T-helper 17 cell (primary cell): ENCODE results near the gene FKBP6. TPM values are rescaled to one million over a fixed set of nuclear protein-coding genes. Genes with fewer than 3 reads are reported as not detected.
"Not testable (repeated sequence)": the region's sequence is repeated elsewhere in the genome, so short reads cannot be mapped to it uniquely, and the experiment has no call there.

Experiments
- ATAC-seq: fragments of 150-1000 bp; cut with Tn5 transposase; 2 replicates; pipeline ENCODE4 v1.10.0; 2021; ENCODE audit warnings: mild to moderate bottlenecking, moderate library complexity
- DNase-seq, 3 donors: peaks; one replicate each; pipeline versions ENCODE4 v3.0.0 to v3.0.0-alpha.2; 2020 to 2021
- H3K9me3 ChIP-seq: one replicate; pipeline ENCODE4 v1.7.0; 2013; ENCODE audit warnings: low read length, mild to moderate bottlenecking; ENCODE audit not compliant: control insufficient read depth, poor library complexity, severe bottlenecking
- H3K27ac Mint-ChIP-seq: one replicate; pipeline ENCODE4 v1.8.0; 2022; ENCODE audit warnings: mild to moderate bottlenecking, moderate library complexity, mixed read lengths
- H3K27me3 Mint-ChIP-seq: one replicate; pipeline ENCODE4 v1.8.0; 2022; ENCODE audit warnings: mixed read lengths
- H3K36me3 Mint-ChIP-seq: one replicate; pipeline ENCODE4 v1.8.0; 2022; ENCODE audit warnings: low read depth, mixed read lengths
- H3K4me1 Mint-ChIP-seq: one replicate; pipeline ENCODE4 v1.8.0; 2022; ENCODE audit warnings: mild to moderate bottlenecking, mixed read lengths
- H3K4me3 Mint-ChIP-seq: one replicate; pipeline ENCODE4 v1.8.0; 2022; ENCODE audit warnings: mild to moderate bottlenecking, moderate library complexity, mixed read lengths
- total RNA-seq, 4 donors: library from RNA in 2 of 4; stranded (reverse) in 2 of 4; gene quantifications; one replicate each; pipeline ENCODE4 v1.2.3 and lab custom pipeline; 2022 to 2026

Gene FKBP6
- total RNA-seq, 2 donors from 2014 or later: not detected

DNA sequence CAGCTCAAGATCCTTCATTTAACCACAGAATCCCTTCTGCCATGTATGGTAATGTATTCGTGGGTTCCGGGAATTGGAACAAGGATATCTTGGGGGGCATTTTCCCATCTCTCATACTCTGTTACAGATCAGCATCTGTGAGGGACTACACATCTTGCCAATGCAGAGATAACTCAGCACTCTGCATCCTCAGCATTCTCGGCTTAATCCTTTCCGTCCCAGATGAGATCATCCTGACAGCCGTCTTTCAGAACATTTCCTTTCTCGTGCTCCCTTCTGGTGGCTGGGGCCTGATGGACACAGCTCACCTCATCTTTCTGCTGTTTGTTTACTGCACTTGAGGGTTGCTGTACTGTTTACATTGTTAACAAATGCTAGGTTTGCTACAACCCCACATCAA, 25.3 kb downstream of the FKBP6 start:
- Mint-ChIP-seq H3K4me1 (no peaks in the 10 kb centered on the region), H3K27me3 (peaks cover 15% of the 10 kb centered on the region), H3K27ac (no peak overlapping the region), H3K36me3 (no peaks in the 10 kb centered on the region), H3K4me3 (no peak overlapping the region)
- DNase-seq (no peak), ATAC-seq (no peak)
- H3K9me3 ChIP-seq: no peaks in the 10 kb centered on the region

DNA sequence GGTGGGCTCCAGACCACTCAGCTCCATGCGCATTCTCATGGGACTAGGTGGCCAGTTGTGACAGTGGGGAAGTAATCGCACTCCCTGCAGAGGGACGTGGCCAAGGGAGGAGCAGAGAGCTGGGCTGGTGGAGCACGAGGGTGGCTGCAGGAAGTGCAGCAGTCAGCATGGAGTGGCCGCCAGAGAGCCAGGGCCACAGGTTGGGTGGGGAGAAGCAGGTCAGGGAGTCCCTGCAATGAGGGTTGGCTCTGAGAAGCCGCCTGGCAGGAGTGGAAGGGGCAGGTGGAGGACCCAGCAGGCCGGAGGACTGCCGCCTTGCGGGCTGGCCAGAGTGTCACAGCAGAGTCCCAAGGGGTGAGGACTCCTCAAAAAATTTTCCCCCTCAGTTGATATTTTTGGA, 26.2 kb downstream of the FKBP6 start:
- DNase-seq: no peak
- Mint-ChIP-seq H3K4me1 (no peaks in the 10 kb centered on the region), H3K27ac (peak overlapping the region; percentile 29), H3K27me3 (peaks cover 13% of the 10 kb centered on the region), H3K36me3 (no peaks in the 10 kb centered on the region), H3K4me3 (no peak overlapping the region)
- ATAC-seq: no peak
- H3K9me3 ChIP-seq: no peaks in the 10 kb centered on the region

DNA sequence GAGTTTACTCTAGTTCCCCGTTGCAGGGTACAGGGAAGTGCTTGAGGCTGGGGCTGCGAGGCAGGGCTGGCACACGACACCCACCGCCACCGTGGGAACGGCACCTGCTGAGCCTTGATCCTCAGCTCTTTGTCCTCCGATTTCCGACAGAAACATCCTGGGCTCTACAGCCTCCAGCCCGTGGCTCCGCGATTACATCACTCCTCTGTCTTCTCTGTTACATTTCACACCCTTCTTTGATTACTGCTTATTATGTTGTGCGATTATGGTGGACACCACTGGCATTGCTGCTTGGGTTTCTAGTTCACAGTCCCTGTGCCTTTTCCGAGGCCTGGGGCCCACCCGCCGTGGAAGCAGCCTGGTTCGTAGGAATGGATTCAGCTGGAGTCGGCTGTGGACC, 26.9 kb downstream of the FKBP6 start:
- no peaks in the 10 kb centered on the region for H3K9me3 ChIP-seq
- H3K4me3 Mint-ChIP-seq: no peak overlapping the region
- H3K4me1 Mint-ChIP-seq: no peaks in the 10 kb centered on the region
- DNase-seq (no peak), ATAC-seq (no peak)
- peaks cover 19% of the 10 kb centered on the region for H3K27me3 Mint-ChIP-seq
- peaks cover 3% of the 10 kb centered on the region for H3K36me3 Mint-ChIP-seq
- H3K27ac Mint-ChIP-seq: peak overlapping the region; percentile 11

DNA sequence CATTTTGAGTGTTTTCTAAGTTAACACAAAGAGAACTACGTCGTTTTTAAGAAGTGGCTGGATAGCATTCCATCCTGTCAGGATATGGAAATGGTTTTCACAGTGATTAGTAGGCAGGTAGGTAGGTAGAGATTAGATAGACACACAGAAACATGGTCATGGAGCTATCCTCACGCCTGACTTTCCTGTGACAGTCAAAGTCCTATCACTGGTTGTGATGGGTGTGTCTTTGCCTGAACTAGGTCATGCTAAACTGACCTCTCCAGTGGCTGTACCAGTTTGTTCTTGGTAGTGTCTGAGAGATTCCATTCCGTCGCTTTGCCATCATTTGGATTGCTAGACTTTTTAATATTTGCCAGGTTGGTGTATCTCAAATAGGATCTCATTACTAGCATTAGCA, 28.2 kb downstream of the FKBP6 start:
- Mint-ChIP-seq H3K36me3 (peaks cover 3% of the 10 kb centered on the region), H3K4me1 (no peaks in the 10 kb centered on the region), H3K27me3 (peaks cover 27% of the 10 kb centered on the region), H3K4me3 (no peak overlapping the region), H3K27ac (no peak overlapping the region)
- ATAC-seq (no peak), DNase-seq (no peak)
- no peaks in the 10 kb centered on the region for H3K9me3 ChIP-seq

DNA sequence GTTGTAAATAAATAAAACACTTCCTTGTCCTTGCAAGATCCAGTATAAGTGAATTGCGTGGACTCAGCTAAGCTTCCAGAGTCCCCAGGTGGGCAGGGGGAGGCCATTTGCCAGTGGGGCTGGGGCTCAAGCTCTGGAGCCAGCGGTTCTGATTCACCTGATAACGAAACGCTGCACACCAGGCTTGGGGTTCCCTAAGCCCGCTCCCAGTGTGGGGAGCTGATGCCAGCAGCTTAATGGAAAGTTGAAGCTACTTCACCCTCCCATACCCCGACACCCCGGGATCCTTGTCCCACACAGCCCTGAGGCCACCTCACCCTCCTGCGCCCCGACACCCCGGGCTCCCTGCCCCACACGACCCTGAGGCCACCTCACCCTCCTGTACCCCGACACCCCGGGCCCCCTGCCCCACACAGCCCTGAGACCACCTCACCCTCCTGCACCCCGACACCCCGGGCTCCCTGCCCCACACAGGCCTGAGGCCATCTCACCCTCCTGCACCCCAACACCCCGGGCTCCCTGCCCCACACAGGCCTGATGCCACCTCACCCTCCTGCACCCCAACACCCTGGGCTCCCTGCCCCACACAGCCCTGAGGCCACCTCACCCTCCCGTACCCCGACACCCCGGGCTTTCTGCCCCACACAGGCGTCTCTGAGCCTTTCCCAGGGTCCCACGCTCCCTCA, 30.8 kb downstream of the FKBP6 start:
- no peak for DNase-seq
- H3K27me3 Mint-ChIP-seq: peaks cover 39% of the 10 kb centered on the region
- H3K9me3 ChIP-seq: no peaks in the 10 kb centered on the region
- H3K27ac Mint-ChIP-seq: no peak overlapping the region
- no peak for ATAC-seq
- peaks cover 4% of the 10 kb centered on the region for H3K36me3 Mint-ChIP-seq
- H3K4me1 Mint-ChIP-seq: no peaks in the 10 kb centered on the region
- no peak overlapping the region for H3K4me3 Mint-ChIP-seq

DNA sequence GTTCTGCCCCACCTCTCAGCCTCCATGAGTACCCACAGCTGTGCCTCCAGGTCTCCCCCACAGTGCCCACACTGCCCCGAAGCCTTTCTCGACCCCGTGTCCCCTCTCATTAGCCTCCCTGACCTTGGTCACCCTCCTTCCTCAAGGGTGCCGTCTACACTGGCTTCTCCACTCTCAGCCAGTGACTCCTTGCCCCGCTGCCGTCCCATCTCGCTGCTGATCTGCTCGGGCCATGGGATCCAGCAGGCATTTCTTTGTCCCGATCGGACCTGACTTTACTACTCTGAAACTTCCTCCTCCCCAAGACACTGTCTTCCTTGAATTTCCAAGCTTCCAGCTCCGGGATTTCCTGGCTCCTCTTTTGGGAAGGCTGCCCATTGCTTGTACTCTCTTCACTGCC, 31.3 kb downstream of the FKBP6 start:
- no peak for DNase-seq
- peaks cover 4% of the 10 kb centered on the region for H3K36me3 Mint-ChIP-seq
- H3K27me3 Mint-ChIP-seq: peaks cover 39% of the 10 kb centered on the region
- no peak overlapping the region for H3K4me3 Mint-ChIP-seq
- no peak overlapping the region for H3K27ac Mint-ChIP-seq
- no peaks in the 10 kb centered on the region for H3K4me1 Mint-ChIP-seq
- ATAC-seq: no peak
- no peaks in the 10 kb centered on the region for H3K9me3 ChIP-seq

DNA sequence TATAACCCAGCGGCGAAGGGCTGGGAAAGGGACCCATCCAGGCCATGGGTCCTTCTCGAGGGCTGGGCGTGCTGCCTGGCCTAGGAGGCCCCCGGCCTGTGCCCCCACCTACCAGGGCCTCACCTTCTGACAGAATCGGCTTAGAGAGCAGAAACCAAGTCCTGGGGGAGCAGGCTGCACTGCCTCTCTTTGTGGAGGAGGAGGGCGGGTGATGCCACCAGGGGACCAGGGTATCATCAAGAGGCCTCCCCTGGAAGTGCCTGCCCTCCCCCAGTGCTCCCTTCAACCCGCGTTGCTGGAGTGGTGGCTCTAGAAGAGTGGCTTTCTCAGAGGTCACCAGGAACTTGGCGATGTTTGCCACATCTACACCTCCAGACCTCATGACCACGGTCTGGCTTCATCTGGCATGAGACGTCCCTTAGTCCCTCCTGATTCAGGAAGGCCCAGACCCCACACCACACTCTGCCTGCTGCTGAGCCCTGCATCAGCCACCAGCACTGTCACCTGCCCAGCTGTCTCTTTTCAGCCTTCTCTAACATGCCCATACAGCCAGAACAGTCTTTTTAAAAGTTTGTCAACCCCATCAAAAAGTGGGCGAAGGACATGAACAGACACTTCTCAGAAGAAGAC, 31.9 kb downstream of the FKBP6 start:
- no peak for DNase-seq
- H3K4me3 Mint-ChIP-seq: no peak overlapping the region
- no peak overlapping the region for H3K27ac Mint-ChIP-seq
- peaks cover 38% of the 10 kb centered on the region for H3K27me3 Mint-ChIP-seq
- no peak for ATAC-seq
- H3K36me3 Mint-ChIP-seq: peaks cover 4% of the 10 kb centered on the region
- no peaks in the 10 kb centered on the region for H3K9me3 ChIP-seq
- H3K4me1 Mint-ChIP-seq: no peaks in the 10 kb centered on the region

DNA sequence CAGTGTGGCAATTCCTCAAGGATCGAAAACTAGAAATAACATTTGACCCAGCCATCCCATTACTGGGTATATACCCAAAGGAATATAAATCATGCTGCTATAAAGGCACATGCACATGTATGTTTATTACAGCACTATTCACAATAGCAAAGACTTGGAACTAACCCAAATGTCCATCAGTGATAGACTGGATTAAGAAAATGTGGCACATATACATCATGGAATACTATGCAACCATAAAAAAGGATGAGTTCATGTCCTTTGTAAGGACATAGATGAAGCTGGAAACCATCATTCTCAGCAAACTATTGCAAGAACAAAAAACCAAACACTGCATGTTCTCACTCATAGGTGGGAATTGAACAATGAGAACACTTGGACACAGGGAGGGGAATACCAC, 32.6 kb downstream of the FKBP6 start:
- H3K4me1 Mint-ChIP-seq, H3K4me3 Mint-ChIP-seq, H3K36me3 Mint-ChIP-seq: not testable (repeated sequence)

DNA sequence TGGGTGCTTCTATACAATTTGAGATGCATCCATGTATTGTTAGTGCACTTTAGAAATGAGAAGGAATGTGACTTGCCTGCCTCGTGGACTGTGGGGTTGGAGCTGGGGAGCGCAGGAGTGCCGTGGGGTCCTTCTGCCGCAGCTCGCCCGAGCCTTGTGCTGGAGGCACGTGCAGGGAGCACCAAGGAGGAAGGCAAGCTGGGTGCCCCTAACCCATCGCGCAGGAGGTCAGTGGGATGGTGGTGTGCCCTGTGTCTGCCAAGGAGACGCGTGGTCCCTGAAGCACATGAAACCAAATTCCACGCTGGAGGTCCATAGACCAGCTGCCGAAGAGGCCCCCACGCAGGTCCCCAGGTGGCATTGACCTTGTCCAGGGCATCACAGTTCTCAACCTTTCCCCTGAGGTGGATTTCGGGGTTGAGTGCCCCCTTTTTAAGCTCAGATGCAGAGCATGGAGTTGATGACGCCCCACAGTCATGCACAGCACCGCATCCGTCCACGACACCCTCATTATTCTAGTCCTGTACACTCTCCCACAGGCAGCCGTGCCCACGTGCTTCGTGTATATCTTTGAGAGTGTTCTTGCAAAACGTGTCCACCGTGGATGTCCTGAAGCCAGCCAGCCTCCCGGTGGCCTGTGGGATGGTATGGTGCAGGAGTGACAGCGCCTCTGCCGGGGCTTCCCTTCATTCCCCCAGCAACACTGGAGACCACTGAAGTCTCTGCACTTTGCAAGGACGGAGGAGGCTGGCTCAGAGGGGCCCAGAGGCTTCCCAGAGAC, 35.5 kb downstream of the FKBP6 start:
- no peaks in the 10 kb centered on the region for H3K4me1 Mint-ChIP-seq
- no peak overlapping the region for H3K4me3 Mint-ChIP-seq
- ATAC-seq: no peak
- H3K27ac Mint-ChIP-seq: peak overlapping the region; percentile 29
- DNase-seq: no peak
- peaks cover 4% of the 10 kb centered on the region for H3K36me3 Mint-ChIP-seq
- peaks cover 33% of the 10 kb centered on the region for H3K27me3 Mint-ChIP-seq
- no peaks in the 10 kb centered on the region for H3K9me3 ChIP-seq

More for the DNA sequence above, 32.6 kb downstream of the FKBP6 start:
- ATAC-seq, DNase-seq, H3K27ac Mint-ChIP-seq, H3K9me3 ChIP-seq: not testable (repeated sequence)
- peaks cover 34% of the 10 kb centered on the region for H3K27me3 Mint-ChIP-seq

DNA sequence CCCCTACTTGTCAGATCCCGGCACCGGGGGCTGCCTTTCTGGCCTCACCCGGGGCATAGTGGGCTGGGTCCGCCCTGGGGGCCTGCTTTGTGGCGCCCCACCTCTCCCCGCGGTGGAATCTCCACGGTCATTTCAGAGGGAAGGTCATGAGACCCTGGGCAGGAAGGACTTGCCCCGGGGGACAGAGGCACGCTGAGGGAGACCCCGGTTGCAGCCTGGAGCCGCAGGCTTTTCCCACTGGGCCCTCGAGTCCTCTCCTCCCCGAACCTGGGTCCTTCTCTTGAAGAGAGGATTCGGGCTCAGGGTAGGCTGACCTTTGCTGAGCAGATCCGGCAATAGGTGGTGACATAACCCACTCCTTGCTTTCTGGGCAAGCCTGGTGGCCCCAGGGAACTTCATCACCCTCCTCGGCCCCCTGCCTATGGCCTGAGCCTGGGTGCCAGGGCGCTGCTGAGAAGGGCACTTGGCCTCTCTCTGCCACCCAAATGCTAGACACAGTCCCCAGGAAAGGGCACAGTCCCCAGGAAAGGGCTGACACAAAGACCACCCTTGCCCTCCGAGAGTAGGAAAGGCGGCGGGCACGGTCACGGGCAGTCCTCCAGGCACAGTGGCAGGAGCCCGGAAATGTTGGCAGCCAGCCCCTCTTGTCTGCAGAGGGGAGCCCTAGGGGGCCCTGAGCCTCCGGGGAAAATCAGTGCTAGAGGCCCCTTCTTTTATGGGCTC, 36.2 kb downstream of the FKBP6 start:
- no peaks in the 10 kb centered on the region for H3K4me1 Mint-ChIP-seq
- H3K4me3 Mint-ChIP-seq: no peak overlapping the region
- no peak overlapping the region for H3K27ac Mint-ChIP-seq
- H3K36me3 Mint-ChIP-seq: peaks cover 4% of the 10 kb centered on the region
- ATAC-seq (no peak), DNase-seq (no peak)
- H3K27me3 Mint-ChIP-seq: peaks cover 36% of the 10 kb centered on the region
- H3K9me3 ChIP-seq: no peaks in the 10 kb centered on the region

DNA sequence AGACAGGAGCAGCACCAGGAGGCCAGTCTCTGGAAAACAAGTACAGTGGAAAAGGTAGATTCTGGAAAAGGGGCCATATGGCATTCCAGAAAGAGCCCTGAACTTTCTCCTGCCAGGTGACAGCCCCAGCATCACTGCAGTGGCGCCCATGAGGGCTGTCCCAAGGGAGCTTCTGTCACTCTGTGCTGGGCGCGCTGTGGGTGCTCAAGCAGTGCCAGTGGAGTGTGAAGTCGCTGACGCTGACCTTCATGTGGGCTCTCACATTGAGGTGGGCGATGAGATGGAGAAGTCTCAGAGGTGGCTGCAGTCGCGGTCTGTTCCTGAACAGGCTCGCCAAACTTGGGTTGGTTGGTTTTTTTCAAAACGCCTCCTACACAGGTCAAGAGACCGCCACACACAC, 38.2 kb downstream of the FKBP6 start:
- ATAC-seq (no peak), DNase-seq (no peak)
- peaks cover 4% of the 10 kb centered on the region for H3K36me3 Mint-ChIP-seq
- H3K9me3 ChIP-seq: no peaks in the 10 kb centered on the region
- H3K4me3 Mint-ChIP-seq: no peak overlapping the region
- H3K27me3 Mint-ChIP-seq: peaks cover 28% of the 10 kb centered on the region
- H3K4me1 Mint-ChIP-seq: peaks cover 3% of the 10 kb centered on the region
- H3K27ac Mint-ChIP-seq: no peak overlapping the region

DNA sequence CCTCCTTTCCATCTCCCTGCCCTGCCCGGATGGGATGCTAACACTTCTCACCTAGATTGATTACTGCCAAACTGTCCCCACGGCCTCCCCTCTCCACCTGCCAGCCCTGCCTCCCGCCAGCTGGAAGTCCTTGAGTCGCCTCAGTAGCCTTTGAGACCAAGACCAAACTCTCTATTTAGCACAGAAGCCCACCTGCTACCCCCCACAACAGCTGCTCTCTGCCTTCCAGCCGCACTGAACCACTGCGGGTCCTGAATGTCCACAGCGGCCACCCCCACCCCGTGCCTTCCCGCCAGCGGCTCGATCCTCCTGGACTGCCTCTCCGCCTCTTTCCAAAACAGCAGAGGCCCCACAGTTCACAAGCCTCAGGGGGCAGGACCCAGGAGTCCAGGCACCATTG, 39.0 kb downstream of the FKBP6 start:
- no peak for DNase-seq
- peaks cover 3% of the 10 kb centered on the region for H3K4me1 Mint-ChIP-seq

DNA sequence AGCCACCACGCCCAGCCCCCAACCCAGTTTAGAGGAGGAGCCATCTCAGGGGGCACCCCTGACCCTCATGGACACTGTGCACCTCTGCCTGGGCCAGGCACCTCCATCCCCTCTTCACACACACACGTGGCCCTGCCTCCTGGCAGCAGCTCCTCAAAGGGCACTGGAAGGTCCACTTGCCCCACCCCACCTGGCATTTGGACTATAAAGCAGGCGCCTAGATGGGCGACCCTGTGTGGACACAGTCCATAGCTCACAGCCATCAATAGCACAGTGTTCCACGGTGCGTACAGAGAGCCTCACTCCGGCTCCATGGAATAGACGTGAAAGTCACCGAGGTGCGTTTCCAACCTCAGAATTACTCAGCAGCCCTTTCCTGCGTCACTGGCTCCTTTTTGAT, 41.0 kb downstream of the FKBP6 start:
- H3K27ac Mint-ChIP-seq: no peak overlapping the region
- H3K27me3 Mint-ChIP-seq: peaks cover 18% of the 10 kb centered on the region
- ATAC-seq (no peak), DNase-seq (no peak)
- H3K36me3 Mint-ChIP-seq: peaks cover 2% of the 10 kb centered on the region
- H3K4me3 Mint-ChIP-seq: no peak overlapping the region
- no peaks in the 10 kb centered on the region for H3K9me3 ChIP-seq
- H3K4me1 Mint-ChIP-seq: peaks cover 3% of the 10 kb centered on the region

More for the DNA sequence above, 39.0 kb downstream of the FKBP6 start:
- peaks cover 4% of the 10 kb centered on the region for H3K36me3 Mint-ChIP-seq
- H3K27ac Mint-ChIP-seq: no peak overlapping the region
- no peak for ATAC-seq
- no peaks in the 10 kb centered on the region for H3K9me3 ChIP-seq
- H3K4me3 Mint-ChIP-seq: no peak overlapping the region
- peaks cover 24% of the 10 kb centered on the region for H3K27me3 Mint-ChIP-seq
